Endometrium (tissue), 2 donors: Measurements from ENCODE around the gene SGCE.
"Not testable (repeated sequence)": the region's sequence is repeated elsewhere in the genome, so short reads cannot be mapped to it uniquely, and the experiment has no call there.

Experiments
- FAIRE-seq: peaks from 2 replicates; lab custom pipeline; 2012; peaks lifted over from hg19 to GRCh38; lab: Jason Lieb, UNC
- donor health status: control.
- donor health status: control.

SGCE gene, protein sequence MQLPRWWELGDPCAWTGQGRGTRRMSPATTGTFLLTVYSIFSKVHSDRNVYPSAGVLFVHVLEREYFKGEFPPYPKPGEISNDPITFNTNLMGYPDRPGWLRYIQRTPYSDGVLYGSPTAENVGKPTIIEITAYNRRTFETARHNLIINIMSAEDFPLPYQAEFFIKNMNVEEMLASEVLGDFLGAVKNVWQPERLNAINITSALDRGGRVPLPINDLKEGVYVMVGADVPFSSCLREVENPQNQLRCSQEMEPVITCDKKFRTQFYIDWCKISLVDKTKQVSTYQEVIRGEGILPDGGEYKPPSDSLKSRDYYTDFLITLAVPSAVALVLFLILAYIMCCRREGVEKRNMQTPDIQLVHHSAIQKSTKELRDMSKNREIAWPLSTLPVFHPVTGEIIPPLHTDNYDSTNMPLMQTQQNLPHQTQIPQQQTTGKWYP

DNA sequence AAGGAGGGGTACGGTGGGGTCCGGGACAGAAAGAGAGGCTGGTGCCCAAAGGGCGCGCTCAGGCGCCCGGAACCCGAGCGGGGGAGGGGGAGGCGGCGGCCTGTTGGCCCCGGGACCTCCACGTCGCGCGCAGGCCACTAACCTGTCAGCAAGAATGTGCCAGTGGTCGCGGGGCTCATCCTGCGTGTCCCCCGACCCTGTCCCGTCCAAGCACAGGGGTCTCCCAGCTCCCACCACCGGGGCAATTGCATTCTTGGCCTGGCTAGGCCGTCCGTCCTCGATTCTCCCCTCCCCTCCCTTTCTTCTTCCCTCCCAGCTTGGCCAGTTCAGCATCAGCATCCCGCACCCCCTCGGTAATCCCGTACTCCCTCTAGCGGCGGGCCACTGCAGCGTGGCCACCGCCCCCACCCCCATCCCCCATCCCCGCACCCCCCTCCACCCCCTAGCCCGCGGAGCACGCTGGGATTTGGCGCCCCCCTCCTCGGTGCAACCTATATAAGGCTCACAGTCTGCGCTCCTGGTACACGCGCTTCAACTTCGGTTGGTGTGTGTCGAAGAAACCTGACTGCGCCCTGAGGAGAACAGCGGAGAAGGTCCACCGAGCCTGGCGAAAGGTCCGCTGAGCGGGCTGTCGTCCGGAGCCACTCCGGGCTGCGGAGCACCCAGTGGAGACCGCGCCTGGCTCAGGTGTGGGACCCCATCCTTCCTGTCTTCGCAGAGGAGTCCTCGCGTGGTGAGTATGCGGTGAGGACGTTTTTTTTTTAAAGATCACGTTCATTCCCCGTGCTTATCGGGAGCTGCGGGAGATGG is at the start of gene SGCE:
TSS of gene SGCE (minus strand) at position 286 of the 810 bp plus-strand sequence. CDS start at position 251, 35 bp downstream.
- no peak for FAIRE-seq

- not testable (repeated sequence) for FAIRE-seq
Measured at GRCh38 chr7:94705155-94706021, 49.5 kb upstream of the SGCE start.

DNA sequence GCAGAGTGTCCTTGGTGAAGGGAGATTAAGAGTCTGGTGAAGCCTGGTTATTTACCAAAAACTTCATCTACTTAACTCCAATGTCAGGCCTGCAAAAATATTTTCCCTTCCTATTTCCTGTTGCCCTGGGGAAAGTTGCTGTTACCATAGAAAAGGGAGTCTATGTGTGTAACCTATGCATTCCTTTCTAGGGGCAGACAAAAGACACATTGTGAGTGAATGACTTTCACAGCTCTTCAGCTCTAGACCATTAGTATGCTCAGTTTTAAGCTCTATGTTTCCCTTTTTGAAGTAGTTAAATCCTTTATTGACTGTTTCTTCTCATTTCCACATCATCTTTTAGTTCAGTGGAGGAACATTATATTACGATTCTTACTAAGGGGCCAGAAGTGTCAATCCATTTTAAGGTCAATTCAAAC is 45.6 kb upstream of the SGCE start:
- FAIRE-seq: no peak

DNA sequence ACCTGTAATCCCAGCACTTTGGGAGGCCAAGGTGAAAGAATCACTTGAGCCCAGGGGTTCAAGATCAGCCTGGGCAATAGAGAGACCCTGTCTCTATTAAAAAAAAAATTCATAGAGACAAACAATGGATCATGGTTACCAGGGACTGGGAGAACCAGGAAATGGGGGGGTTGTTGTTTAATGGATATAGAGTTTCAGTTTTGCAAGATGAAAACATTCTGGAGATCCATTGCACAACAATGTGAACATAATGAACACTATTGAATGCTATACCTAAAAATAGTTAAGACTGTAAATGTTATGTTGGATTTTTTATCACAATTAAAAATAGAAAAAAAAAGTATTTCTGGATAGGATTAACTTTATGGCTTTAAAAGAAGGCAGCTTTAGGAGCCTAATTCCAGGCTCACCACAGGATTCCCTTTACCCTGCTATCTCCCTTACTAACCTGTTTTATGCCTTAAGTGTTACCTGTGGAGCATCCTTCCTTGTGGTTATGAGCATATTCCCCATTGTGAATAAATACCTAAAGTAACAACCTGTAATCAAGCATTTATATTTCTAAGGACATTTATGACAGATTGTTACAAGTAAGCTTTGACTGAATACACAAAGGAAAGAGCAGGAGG is 45.1 kb upstream of the SGCE start:
- FAIRE-seq: no peak

- FAIRE-seq: peak; percentile 74
Measured at GRCh38 chr7:94698275-94698674, 42.3 kb upstream of the SGCE start.

GRCh38 chr7:94697035-94697974 is 41.4 kb upstream of the SGCE start:
- FAIRE-seq: peak; percentile 65

DNA sequence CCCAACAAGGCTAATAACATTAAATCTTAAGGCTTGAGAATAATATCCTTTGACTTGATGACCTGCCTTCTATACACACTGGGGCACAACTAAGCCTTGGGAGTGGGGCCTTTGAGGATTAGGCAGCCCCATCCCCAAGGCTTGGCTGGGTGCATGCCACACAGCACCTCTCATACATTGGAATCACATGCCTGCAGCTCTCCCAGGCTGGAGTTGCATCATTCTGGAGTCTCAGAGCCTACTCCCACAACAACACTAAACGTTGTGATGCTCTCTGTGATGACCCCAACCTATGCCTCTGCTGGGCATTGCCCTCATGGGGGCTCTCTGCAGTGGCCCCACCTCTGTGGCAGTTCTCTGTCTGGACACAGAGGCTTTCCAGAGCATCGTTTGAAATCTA is 31.9 kb upstream of the SGCE start:
- no peak for FAIRE-seq

GRCh38 chr7:94687076-94687475 is 31.1 kb upstream of the SGCE start:
- peak; percentile 21 for FAIRE-seq

- no peak for FAIRE-seq
Measured at GRCh38 chr7:94683066-94683465, 27.1 kb upstream of the SGCE start.

- no peak for FAIRE-seq
Measured at GRCh38 chr7:94679358-94679757, 23.4 kb upstream of the SGCE start.

GRCh38 chr7:94676431-94676830 is 20.5 kb upstream of the SGCE start:
- no peak for FAIRE-seq

- no peak for FAIRE-seq
Measured at GRCh38 chr7:94675356-94675755, 19.4 kb upstream of the SGCE start.

DNA sequence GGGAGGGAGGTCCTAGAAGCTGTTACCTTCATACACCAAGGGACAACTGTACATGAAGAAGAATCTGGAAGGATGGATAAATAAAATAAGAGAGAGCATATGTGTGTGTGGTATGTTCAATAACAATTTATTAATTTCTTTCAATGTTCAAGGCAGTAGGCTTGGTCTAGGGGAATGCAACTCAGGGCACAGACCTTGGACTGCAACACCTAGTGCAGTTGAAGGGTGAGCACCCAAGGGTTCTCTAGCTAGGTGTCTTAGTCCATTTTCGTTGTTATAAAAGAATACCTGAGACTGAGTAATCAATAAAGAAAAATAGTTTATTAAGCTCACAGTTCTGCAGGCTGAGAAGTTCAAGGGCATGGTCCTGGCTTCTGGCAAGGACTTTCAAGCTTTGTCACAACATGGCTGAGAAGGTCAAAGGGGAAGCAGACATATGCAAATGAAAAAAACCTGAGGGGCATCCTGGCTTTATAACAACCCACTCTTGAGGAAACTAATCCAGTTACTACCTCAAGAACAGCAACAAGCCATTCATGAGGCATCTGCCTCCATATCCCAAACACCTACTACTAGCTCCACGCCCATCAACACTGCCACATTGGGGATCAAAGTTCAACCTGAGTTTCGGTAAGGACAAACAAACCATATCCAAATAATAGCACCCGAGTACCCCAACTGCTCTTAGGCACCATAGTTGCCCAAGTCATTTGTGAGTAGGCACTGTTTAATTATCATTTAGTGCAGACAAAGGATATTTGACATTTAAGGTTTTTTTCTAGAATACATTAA is 15.7 kb upstream of the SGCE start:
- FAIRE-seq: no peak

DNA sequence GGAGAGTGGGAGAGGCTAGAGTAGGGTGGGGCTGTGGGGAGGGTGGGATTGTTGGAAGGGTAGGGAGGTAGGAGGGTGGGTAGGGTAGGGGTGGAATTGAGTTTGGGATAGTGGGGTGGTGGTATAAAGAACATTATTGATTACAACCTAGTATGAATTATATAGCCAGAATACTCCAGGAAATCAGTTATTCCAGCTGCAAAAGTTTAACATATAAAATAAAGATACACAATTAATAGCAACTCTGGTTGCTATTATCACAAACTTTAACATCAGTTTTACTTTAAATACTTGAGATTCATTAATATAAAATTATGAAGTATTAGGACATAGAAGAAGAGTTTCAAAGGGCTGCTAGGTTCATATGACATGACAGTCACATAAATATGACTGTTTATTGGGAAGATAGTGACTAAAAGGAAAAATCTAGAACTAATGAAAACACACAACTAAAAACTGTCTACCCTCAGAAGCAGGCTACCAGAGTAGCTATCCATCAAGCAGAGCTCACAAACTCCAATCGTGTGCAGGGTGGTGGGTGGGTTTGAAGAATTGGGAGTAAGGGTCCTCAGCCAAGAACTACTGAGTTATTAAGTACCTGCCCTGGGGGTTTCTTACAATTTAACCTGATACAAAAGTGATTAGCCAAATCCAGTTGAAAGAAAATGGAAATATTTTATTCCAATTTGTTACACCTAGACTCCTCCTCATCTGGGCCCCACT is 14.0 kb upstream of the SGCE start:
- FAIRE-seq: no peak

DNA sequence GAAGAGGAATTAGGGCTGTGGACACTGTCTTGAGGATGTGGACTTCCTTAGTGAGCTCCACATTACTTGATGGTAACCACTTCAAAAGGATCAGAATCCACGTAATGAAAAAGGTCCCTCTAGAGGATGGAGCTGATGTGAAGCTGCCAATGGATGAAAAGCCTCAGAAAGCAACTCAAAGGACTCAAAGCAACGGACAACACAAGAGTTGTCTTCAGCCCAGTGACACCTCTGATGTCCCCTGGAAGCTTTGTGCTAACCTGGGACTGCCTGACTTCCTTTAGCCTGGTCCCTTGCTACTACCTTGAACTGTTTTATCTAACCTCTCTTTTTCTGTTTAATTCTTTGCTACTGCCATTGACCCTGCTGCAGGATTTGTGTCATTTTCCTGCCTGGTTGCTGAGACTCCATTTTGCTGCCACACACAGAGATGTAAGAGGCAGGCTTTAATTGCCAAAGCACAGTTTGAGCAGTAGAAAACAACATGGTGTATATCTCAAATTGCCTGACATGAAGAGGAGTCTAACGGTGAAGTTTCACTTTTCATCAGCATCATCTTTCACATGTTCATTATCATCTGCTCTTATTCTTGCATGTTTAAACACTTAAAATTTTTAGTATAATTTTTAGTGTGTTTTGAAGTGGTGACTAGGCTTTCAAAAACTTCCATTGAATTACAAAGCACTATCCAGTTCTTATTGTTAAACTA is 11.1 kb upstream of the SGCE start:
- FAIRE-seq: no peak

DNA sequence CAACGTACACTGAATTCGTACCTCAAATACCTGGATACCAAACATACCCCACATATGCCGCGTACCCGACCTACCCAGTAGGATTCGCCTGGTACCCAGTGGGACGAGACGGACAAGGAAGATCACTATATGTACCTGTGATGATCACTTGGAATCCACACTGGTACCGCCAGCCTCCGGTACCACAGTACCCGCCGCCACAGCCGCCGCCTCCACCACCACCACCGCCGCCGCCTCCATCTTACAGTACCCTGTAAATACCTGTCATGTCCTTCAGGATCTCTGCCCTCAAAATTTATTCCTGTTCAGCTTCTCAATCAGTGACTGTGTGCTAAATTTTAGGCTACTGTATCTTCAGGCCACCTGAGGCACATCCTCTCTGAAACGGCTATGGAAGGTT is 9.5 kb upstream of the SGCE start:
- no peak for FAIRE-seq

DNA sequence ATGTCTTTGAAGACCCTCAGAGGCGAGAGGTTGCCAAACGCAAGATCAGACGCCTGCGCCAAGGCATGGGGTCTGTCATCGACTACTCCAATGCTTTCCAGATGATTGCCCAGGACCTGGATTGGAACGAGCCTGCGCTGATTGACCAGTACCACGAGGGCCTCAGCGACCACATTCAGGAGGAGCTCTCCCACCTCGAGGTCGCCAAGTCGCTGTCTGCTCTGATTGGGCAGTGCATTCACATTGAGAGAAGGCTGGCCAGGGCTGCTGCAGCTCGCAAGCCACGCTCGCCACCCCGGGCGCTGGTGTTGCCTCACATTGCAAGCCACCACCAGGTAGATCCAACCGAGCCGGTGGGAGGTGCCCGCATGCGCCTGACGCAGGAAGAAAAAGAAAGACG is 8.1 kb upstream of the SGCE start:
- FAIRE-seq: no peak

GRCh38 chr7:94662548-94662947 is 6.6 kb upstream of the SGCE start:
- no peak for FAIRE-seq
